A673 (cell line): ENCODE results near the gene RFC1. TPM values are rescaled to one million over a fixed set of nuclear protein-coding genes. Genes with fewer than 3 reads are reported as not detected.

Experiments
- BruUV-seq: library from RNA; stranded (reverse); fragments of 400-500 nt; replicated peaks from 2 replicates; lab custom pipeline; 2021; lab: Mats Ljungman, UMichigan
- CTCF ChIA-PET: fragments of 300-600 bp; sonication (Branson Sonifier 250); formaldehyde crosslinking; loops from one replicate; lab custom pipeline; 2022; ENCODE audit warnings: antibody characterized with exemption; lab: Charles Lee
- POLR2A ChIA-PET: fragments of 300-600 bp; sonication (Branson Sonifier 250); formaldehyde crosslinking; loops from one replicate; lab custom pipeline; 2022; ENCODE audit warnings: antibody characterized with exemption; ENCODE audit not compliant: low non-redundant PET; lab: Charles Lee
- DNase-seq: peaks from one replicate; pipeline ENCODE4 v3.0.0-alpha.2; 2015; ENCODE audit warnings: low spot score
- H3K27ac ChIP-seq: fragments of 200-600 bp; sonication (generic); 2 replicates; pipeline ENCODE4 v1.5.1; 2016; ENCODE audit warnings: mixed run types, low read depth, mild to moderate bottlenecking, mixed read lengths, antibody characterized with exemption, low read length; ENCODE audit not compliant: poor library complexity, severe bottlenecking
- H3K27me3 ChIP-seq: fragments of 200-600 bp; sonication (generic); replicated peaks from 2 replicates; pipeline ENCODE4 v1.6.1; 2017; ENCODE audit warnings: mixed run types, low read depth, mild to moderate bottlenecking, mixed read lengths, antibody characterized with exemption, low read length; ENCODE audit not compliant: insufficient read depth, poor library complexity
- H3K36me3 ChIP-seq: fragments of 200-600 bp; sonication (generic); 2 replicates; pipeline ENCODE4 v1.6.1; 2016; ENCODE audit warnings: mixed run types, mild to moderate bottlenecking, mixed read lengths, antibody characterized with exemption, low read length; ENCODE audit not compliant: insufficient read depth, poor library complexity, severe bottlenecking
- H3K4me1 ChIP-seq: fragments of 200-600 bp; sonication (generic); 2 replicates; pipeline ENCODE4 v1.6.1; 2017; ENCODE audit warnings: mixed run types, mild to moderate bottlenecking, mixed read lengths, antibody characterized with exemption, low read length; ENCODE audit not compliant: insufficient read depth, poor library complexity, severe bottlenecking
- H3K4me3 ChIP-seq: fragments of 200-600 bp; sonication (generic); 2 replicates; pipeline ENCODE4 v1.5.1; 2016; ENCODE audit warnings: low read depth, mixed run types, mild to moderate bottlenecking, mixed read lengths, low read length; ENCODE audit not compliant: poor library complexity, severe bottlenecking
- H3K9me3 ChIP-seq: fragments of 200-600 bp; sonication (generic); 2 replicates; pipeline ENCODE4 v1.6.1; 2016; ENCODE audit warnings: mixed run types, low read depth, mild to moderate bottlenecking, mixed read lengths, antibody characterized with exemption, low read length; ENCODE audit not compliant: poor library complexity, severe bottlenecking
- CTCF ChIP-seq: fragments of 300-800, 200-600 bp; sonication (generic); conservative IDR thresholded peaks from 2 replicates; pipeline ENCODE4 v1.5.1; 2017; ENCODE audit warnings: low read depth, mild to moderate bottlenecking, antibody characterized with exemption, low read length, moderate library complexity, mixed read lengths
- EZH2 ChIP-seq: fragments of 200-600 bp; sonication (generic); IDR thresholded peaks from 2 replicates; pipeline ENCODE4 v1.6.1; 2017; ENCODE audit warnings: borderline replicate concordance, low read depth, mild to moderate bottlenecking, mixed read lengths, antibody characterized with exemption, low read length; ENCODE audit not compliant: poor library complexity, severe bottlenecking
- intact Hi-C: fragments of 100-400 bp; cut with micrococcal nuclease; formaldehyde crosslinking; loops from one replicate; pipeline ENCODE4 v1.10.0; 2022; ENCODE audit not compliant: unreplicated experiment
- total RNA-seq: library from RNA; stranded (reverse); gene quantifications from 2 replicates; pipeline ENCODE4 v1.2.3, GENCODE V29; 2021

Gene RFC1
- total RNA-seq, 1 experiment from 2014 or later, result 71.8 TPM

- ChIA-PET POLR2A (no interaction called here), CTCF (no interaction called here)
- DNase-seq, result no peak
- no TSS peak for BruUV-seq
- H3K4me3 ChIP-seq, result no peak overlapping the region
- H3K36me3 ChIP-seq, result peaks cover 28% of the 10 kb centered on the region
- intact Hi-C loops, result no loop called here
- no peaks in the 10 kb centered on the region for H3K9me3 ChIP-seq
- no peak for TF ChIP-seq EZH2
- no peak overlapping the region for H3K27ac ChIP-seq
- peaks cover 10% of the 10 kb centered on the region for H3K4me1 ChIP-seq
- no peaks in the 10 kb centered on the region for H3K27me3 ChIP-seq
Observed at GRCh38 chr4:39308611-39309010, 57.6 kb downstream of the RFC1 start.

DNA sequence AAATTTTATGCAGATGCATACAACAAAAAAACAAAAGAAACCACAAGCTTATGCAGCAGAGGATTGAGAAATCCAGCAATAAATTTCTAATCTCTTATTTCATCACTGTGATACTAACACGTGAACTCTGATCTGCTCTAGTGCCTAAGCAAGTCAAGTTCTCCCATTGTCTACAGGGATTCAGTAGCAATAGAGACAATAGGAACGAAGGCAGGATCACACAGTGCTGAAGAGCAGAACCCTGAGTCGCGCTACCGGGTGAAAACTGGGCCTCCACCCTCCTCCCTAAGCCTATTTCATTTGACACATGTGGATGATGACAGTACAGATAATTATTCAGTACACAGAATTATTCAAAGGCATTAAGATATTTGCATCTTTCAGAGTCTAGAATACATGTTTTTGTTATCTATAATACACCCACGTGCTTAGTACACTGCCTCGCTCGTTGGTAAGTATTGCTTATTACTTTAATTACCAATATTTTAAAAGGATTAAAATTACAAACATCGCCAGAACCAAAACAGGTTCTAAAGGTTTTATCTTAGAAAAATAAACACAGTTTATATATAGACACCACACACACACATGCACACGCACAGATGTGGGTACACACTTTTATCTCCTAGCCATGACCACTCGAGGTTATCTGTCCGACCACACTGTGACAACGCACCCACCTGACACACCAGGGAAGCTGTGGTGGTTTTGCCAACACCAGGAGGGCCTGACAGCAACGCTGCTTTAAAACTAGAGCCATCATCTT, 60.1 kb downstream of the RFC1 start:
- H3K4me3 ChIP-seq, result no peak overlapping the region
- H3K4me1 ChIP-seq, result peaks cover 10% of the 10 kb centered on the region
- H3K9me3 ChIP-seq, result no peaks in the 10 kb centered on the region
- H3K27me3 ChIP-seq, result no peaks in the 10 kb centered on the region
- ChIA-PET CTCF (no interaction called here), POLR2A (no interaction called here)
- H3K36me3 ChIP-seq, result peaks cover 21% of the 10 kb centered on the region
- no TSS peak for BruUV-seq
- TF ChIP-seq CTCF, result no peak
- no peak for TF ChIP-seq EZH2
- intact Hi-C loops, result no loop called here
- H3K27ac ChIP-seq, result no peak overlapping the region
- DNase-seq, result peak; percentile 22

DNA sequence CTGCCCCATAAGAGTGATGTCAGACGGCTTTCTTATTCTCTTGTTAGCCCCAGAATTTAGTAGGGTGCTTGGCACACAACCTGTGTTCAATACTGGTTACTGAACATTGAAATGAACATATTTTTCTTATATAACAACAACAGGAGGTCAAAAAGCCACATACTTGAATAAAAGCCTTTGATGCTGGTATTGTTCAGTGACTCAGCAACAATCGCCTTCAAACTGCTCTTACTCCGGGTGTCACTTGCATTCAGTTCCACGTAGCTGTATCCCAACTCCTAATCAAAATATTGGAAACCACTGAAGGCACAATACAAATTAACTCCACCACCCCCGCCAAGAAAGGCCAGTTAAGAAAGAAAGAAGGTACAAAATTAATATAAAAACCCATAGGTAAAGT, 61.5 kb downstream of the RFC1 start:
- no peak for TF ChIP-seq EZH2
- TF ChIP-seq CTCF, result no peak
- intact Hi-C loops, result no loop called here
- H3K27ac ChIP-seq, result no peak overlapping the region
- DNase-seq, result no peak
- H3K4me3 ChIP-seq, result no peak overlapping the region
- no peaks in the 10 kb centered on the region for H3K9me3 ChIP-seq
- peaks cover 10% of the 10 kb centered on the region for H3K4me1 ChIP-seq
- BruUV-seq, result no TSS peak
- peaks cover 24% of the 10 kb centered on the region for H3K36me3 ChIP-seq
- CTCF ChIA-PET, result no interaction called here
- H3K27me3 ChIP-seq, result no peaks in the 10 kb centered on the region
- POLR2A ChIA-PET, result no interaction called here

- H3K27me3 ChIP-seq, result no peaks in the 10 kb centered on the region
- H3K36me3 ChIP-seq, result peaks cover 24% of the 10 kb centered on the region
- BruUV-seq, result no TSS peak
- H3K27ac ChIP-seq, result no peak overlapping the region
- DNase-seq, result no peak
- ChIA-PET CTCF (no interaction called here), POLR2A (no interaction called here)
- no peaks in the 10 kb centered on the region for H3K9me3 ChIP-seq
- intact Hi-C loops, result no loop called here
- H3K4me3 ChIP-seq, result no peak overlapping the region
- peaks cover 10% of the 10 kb centered on the region for H3K4me1 ChIP-seq
- TF ChIP-seq EZH2 (no peak), CTCF (no peak)
Observed at GRCh38 chr4:39303871-39304270, 62.3 kb downstream of the RFC1 start.
